Retinal pigment epithelial cell (primary cell): ENCODE measurements around the gene WNT10A.

Experiments used
- DNase-seq: peaks from one replicate; pipeline ENCODE4 v3.0.0-alpha.2; 2010; ENCODE audit warnings: low read depth
- H3K4me3 ChIP-seq: 2 replicates; pipeline ENCODE4 v1.5.1; 2011; ENCODE audit warnings: mild to moderate bottlenecking, low read length, control low read depth, moderate library complexity
- TF ChIP-seq, protein P1 (sequence below): conservative IDR thresholded peaks from 2 replicates; pipeline ENCODE4 v1.5.1; 2011; ENCODE audit warnings: low read depth, low read length, control low read depth, inconsistent platforms

WNT10A gene

DNA sequence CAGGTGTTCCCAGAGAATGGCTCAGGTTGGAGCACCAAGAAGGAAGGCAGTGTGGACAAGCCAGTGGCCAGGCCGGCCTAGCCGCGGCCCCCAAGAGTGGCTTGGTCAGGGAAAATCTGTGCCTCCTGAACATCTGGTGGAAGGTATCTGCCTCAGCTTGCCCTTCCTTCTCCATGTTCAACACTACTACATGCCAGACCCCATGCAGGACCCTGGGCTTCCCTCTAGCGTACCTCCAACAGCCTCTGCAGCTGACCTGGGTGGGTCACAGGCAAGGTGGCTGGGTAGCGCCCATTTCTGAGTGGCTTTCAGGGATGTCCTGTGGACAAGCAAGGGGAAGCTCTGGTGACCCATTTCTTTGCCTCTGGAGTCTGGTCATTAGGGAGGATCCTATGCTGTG, 7.7 kb downstream of the WNT10A start:
- TF ChIP-seq, protein P1, sequence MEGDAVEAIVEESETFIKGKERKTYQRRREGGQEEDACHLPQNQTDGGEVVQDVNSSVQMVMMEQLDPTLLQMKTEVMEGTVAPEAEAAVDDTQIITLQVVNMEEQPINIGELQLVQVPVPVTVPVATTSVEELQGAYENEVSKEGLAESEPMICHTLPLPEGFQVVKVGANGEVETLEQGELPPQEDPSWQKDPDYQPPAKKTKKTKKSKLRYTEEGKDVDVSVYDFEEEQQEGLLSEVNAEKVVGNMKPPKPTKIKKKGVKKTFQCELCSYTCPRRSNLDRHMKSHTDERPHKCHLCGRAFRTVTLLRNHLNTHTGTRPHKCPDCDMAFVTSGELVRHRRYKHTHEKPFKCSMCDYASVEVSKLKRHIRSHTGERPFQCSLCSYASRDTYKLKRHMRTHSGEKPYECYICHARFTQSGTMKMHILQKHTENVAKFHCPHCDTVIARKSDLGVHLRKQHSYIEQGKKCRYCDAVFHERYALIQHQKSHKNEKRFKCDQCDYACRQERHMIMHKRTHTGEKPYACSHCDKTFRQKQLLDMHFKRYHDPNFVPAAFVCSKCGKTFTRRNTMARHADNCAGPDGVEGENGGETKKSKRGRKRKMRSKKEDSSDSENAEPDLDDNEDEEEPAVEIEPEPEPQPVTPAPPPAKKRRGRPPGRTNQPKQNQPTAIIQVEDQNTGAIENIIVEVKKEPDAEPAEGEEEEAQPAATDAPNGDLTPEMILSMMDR: no peak
- no peak for DNase-seq
- no peak overlapping the region for H3K4me3 ChIP-seq

DNA sequence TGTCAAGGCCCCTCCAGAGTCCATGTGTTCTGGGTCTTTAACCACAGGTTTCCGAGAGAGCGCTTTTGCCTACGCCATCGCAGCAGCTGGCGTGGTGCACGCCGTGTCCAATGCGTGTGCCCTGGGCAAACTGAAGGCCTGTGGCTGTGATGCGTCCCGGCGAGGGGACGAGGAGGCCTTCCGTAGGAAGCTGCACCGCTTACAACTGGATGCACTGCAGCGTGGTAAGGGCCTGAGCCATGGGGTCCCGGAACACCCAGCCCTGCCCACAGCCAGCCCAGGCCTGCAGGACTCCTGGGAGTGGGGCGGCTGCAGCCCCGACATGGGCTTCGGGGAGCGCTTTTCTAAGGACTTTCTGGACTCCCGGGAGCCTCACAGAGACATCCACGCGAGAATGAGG, 9.3 kb downstream of the WNT10A start:
- no peak for DNase-seq
- H3K4me3 ChIP-seq: no peak overlapping the region
- TF ChIP-seq, protein P1: no peak

DNA sequence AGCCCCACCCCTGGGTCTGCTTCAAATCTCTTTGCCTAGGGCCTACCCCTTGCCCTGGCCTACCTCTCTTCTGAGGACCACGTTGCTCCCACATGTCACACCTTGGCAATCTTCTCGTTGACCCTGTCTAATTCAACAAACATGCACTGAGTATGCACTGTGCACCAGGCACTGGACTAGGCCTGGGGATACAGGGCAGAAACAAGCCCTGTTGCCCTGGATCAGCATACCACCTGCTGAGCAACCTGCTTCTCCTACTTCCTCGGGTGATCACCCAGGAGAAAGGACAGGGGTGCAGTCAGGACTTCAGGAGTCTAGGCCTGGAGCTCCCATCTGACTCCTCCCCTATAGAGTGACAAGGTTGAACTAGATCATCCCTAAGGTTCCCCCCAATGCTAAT, 9.7 kb downstream of the WNT10A start:
- H3K4me3 ChIP-seq: no peak overlapping the region
- no peak for DNase-seq
- TF ChIP-seq, protein P1: no peak

- TF ChIP-seq, protein P1: no peak
- DNase-seq: no peak
Observed at GRCh38 chr2:218891275-218892135, 10.9 kb downstream of the WNT10A start.

DNA sequence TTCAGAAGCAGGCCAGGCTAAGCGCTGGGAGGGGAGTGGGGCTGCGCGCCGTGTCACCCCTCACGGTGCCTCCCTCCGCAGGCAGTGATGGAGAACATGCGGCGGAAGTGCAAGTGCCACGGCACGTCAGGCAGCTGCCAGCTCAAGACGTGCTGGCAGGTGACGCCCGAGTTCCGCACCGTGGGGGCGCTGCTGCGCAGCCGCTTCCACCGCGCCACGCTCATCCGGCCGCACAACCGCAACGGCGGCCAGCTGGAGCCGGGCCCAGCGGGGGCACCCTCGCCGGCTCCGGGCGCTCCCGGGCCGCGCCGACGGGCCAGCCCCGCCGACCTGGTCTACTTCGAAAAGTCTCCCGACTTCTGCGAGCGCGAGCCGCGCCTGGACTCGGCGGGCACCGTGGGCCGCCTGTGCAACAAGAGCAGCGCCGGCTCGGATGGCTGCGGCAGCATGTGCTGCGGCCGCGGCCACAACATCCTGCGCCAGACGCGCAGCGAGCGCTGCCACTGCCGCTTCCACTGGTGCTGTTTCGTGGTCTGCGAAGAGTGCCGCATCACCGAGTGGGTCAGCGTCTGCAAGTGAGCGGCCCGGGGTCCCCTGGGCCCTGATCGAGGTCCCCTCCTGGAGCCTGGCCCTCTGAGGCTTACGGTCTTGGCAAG, 12.2 kb downstream of the WNT10A start:
- no peak for DNase-seq
- no peak overlapping the region for H3K4me3 ChIP-seq
- TF ChIP-seq, protein P1: peak; percentile 43

More at GRCh38 chr2:218891275-218892135, 10.9 kb downstream of the WNT10A start:
- H3K4me3 ChIP-seq: no peak overlapping the region

DNA sequence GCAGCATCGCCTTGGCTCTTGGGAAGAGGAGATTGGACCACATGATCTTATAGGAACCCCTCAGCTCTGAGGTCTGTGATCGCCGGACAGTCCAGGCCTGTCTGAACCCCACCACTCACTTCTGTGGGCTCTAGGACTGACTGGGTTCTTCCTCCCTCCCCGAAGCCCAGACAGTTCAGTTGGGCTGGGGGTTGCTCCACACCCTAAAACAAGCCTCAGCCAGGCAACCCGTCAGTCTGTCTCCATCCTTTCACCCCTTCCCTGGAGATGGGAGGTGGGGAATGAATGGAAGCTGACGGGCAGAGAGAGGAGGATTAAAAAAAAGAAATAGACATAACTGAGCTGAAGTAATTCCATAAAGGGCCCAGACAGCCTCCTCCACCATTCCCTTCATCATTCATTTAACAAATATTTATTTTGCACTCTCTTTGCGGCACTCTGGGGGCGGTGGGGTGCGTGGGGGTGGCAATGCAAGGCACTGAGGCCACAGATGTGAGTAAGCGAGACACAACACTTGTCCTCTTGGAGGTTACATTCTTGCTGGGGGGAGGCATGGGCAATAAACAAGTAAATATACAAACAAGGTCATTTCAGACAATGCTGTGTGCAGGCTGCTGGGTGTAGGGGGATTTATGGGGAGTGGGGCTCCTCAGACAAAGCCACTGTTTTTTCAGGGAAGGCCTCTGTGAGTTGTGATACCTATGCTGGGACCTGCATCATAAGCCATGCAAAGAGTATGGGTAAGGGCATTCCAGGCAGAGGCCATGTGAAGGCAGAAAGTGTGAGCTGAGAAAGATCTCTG, 12.9 kb downstream of the WNT10A start:
- TF ChIP-seq, protein P1: no peak
- H3K4me3 ChIP-seq: no peak overlapping the region
- DNase-seq: no peak
